ENCODE results near the gene NT5DC3.
"Not testable (repeated sequence)": the region's sequence is repeated elsewhere in the genome, so short reads cannot be mapped to it uniquely, and the experiment has no call there.

- not testable (repeated sequence) for TF ChIP-seq CTCF (IDR thresholded peaks at IDR 0.05; ENCODE audit: low read depth, low read length, missing input control); TAF1 (conservative IDR thresholded peaks at IDR 0.05); ZBTB33 (IDR thresholded peaks at IDR 0.05); YY1 (IDR thresholded peaks at IDR 0.05); GABPA (IDR thresholded peaks at IDR 0.05 in 1 of 2, conservative IDR thresholded peaks at IDR 0.05 in 1 of 2); JUND (IDR thresholded peaks at IDR 0.05); SP1 (IDR thresholded peaks at IDR 0.05); RAD21 (IDR thresholded peaks at IDR 0.05); NR2F2 (IDR thresholded peaks at IDR 0.05); MAX (IDR thresholded peaks at IDR 0.05); EGR1 (IDR thresholded peaks at IDR 0.05; ENCODE audit: low read depth in 2 of 2); FOXA1 (IDR thresholded peaks at IDR 0.05)
- TF ChIP-seq, protein P1, sequence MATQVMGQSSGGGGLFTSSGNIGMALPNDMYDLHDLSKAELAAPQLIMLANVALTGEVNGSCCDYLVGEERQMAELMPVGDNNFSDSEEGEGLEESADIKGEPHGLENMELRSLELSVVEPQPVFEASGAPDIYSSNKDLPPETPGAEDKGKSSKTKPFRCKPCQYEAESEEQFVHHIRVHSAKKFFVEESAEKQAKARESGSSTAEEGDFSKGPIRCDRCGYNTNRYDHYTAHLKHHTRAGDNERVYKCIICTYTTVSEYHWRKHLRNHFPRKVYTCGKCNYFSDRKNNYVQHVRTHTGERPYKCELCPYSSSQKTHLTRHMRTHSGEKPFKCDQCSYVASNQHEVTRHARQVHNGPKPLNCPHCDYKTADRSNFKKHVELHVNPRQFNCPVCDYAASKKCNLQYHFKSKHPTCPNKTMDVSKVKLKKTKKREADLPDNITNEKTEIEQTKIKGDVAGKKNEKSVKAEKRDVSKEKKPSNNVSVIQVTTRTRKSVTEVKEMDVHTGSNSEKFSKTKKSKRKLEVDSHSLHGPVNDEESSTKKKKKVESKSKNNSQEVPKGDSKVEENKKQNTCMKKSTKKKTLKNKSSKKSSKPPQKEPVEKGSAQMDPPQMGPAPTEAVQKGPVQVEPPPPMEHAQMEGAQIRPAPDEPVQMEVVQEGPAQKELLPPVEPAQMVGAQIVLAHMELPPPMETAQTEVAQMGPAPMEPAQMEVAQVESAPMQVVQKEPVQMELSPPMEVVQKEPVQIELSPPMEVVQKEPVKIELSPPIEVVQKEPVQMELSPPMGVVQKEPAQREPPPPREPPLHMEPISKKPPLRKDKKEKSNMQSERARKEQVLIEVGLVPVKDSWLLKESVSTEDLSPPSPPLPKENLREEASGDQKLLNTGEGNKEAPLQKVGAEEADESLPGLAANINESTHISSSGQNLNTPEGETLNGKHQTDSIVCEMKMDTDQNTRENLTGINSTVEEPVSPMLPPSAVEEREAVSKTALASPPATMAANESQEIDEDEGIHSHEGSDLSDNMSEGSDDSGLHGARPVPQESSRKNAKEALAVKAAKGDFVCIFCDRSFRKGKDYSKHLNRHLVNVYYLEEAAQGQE (IDR thresholded peaks at IDR 0.05): not testable (repeated sequence)
These were observed 5.2 kb downstream of the NT5DC3 start for GRCh38 chr12:103835747-103836335.
